Testis (tissue), 3 donors: ENCODE measurements around the gene STK32A. TPM values are rescaled to one million over a fixed set of nuclear protein-coding genes. Genes with fewer than 3 reads are reported as not detected.

Experiments
- DNase-seq: peaks from one replicate; pipeline ENCODE4 v3.0.0-alpha.2; 2019
- H3K27ac ChIP-seq, 2 donors: fragments of 200-600 bp; sonication (generic); one replicate each; pipeline ENCODE4 v1.5.1; 2019
- H3K27me3 ChIP-seq: fragments of 200-600 bp; sonication (generic); one replicate; pipeline ENCODE4 v1.5.1; 2019
- H3K36me3 ChIP-seq: fragments of 200-600 bp; sonication (generic); one replicate; pipeline ENCODE4 v1.5.1; 2017; ENCODE audit warnings: low read depth; ENCODE audit errors: missing control alignments
- H3K4me1 ChIP-seq: fragments of 200-600 bp; sonication (generic); one replicate; pipeline ENCODE4 v1.5.1; 2019
- H3K4me3 ChIP-seq, 2 donors: fragments of 200-600 bp; sonication (generic); one replicate each; pipeline ENCODE4 v1.5.1; 2017 to 2019
- H3K9me3 ChIP-seq: fragments of 200-600 bp; sonication (generic); one replicate; pipeline ENCODE4 v1.5.1; 2017
- CTCF ChIP-seq, 3 experiments: fragments of 450-650 bp in 2 of 3; fragments of 200-600 bp in 1 of 3; sonication (generic) in 1 of 3; IDR thresholded peaks; one replicate each; pipeline ENCODE4 v1.5.1; 2016 to 2019; ENCODE audit warnings: antibody characterized with exemption in 3 of 3, mild to moderate bottlenecking in 2 of 3, moderate library complexity in 1 of 3
- POLR2A ChIP-seq: fragments of 450-650 bp; IDR thresholded peaks from one replicate; pipeline ENCODE4 v1.6.1; 2017; ENCODE audit warnings: antibody characterized with exemption, mild to moderate bottlenecking, moderate library complexity
- WGBS, 2 donors: methylation state at CpG; one replicate each; pipeline ENCODE4 v1.1.5; 2018; 5-methylcytosine and 5-hydroxymethylcytosine counted together
- intact Hi-C: fragments of 100-400 bp; cut with DNase I; formaldehyde crosslinking; loops from one replicate; pipeline ENCODE4 v1.15.1; 2023; ENCODE audit warnings: low total_unique reads
- polyA plus RNA-seq: library from polyadenylated mRNA; stranded (reverse); fragments of 350-450 nt; fragmentation: Illumina TruSeq; extraction: RNeasy Lipid Tissue Mini Kit (QIAGEN cat#74804); gene quantifications from one replicate; pipeline ENCODE4 v1.2.3, GENCODE V29; 2014; ENCODE audit warnings: low read depth, low replicate concordance; ENCODE audit not compliant: insufficient read depth
- total RNA-seq, 2 donors: library from RNA; depleted of rRNA; stranded (reverse); fragments of >200 nt; gene quantifications; one replicate each; pipeline ENCODE4 v1.2.3, GENCODE V29; 2016

Gene STK32A
- total and polyA plus RNA-seq, 3 donors from 2014 or later: 3.9 to 7.9 (median 6.0) TPM

GRCh38 chr5:147412561-147412960 is 177.7 kb downstream of the STK32A start:
- 87 to 95% methylated on average over 2 of the region's 2 CpGs for WGBS, 2 donors
- Histone ChIP-seq H3K4me3 (no peak overlapping the region), H3K36me3 (no peaks in the 10 kb centered on the region), H3K4me1 (peaks cover 15% of the 10 kb centered on the region), H3K9me3 (no peaks in the 10 kb centered on the region), H3K27me3 (no peaks in the 10 kb centered on the region), H3K27ac (no peak overlapping the region)
- intact Hi-C loops: no loop called here
- TF ChIP-seq CTCF (IDR thresholded peaks at IDR 0.05) (no peak), POLR2A (no peak)
- no peak for DNase-seq

- no peak overlapping the region for H3K27ac ChIP-seq
- no peak overlapping the region for H3K4me3 ChIP-seq
- H3K27me3 ChIP-seq: no peaks in the 10 kb centered on the region
- no peaks in the 10 kb centered on the region for H3K36me3 ChIP-seq
- WGBS, 2 donors: 75 to 83% methylated on average over 3 of the region's 3 CpGs
- H3K4me1 ChIP-seq: peaks cover 15% of the 10 kb centered on the region
- TF ChIP-seq CTCF (IDR thresholded peaks at IDR 0.05): no peak
- no peak for TF ChIP-seq POLR2A
- no peak for DNase-seq
- no peaks in the 10 kb centered on the region for H3K9me3 ChIP-seq
- intact Hi-C loops: no loop called here
Observed at GRCh38 chr5:147413266-147413665, 178.4 kb downstream of the STK32A start.

- TF ChIP-seq POLR2A (no peak), CTCF (IDR thresholded peaks at IDR 0.05) (no peak)
- Histone ChIP-seq H3K36me3 (no peaks in the 10 kb centered on the region), H3K27ac (no peak overlapping the region), H3K27me3 (no peaks in the 10 kb centered on the region), H3K9me3 (no peaks in the 10 kb centered on the region), H3K4me3 (no peak overlapping the region), H3K4me1 (peaks cover 12% of the 10 kb centered on the region)
- intact Hi-C loops: no loop called here
- DNase-seq: no peak
- 65 to 88% methylated on average over 3 of the region's 3 CpGs for WGBS, 2 donors
Observed at GRCh38 chr5:147415651-147416050, 180.8 kb downstream of the STK32A start.

GRCh38 chr5:147417135-147417813 is 182.4 kb downstream of the STK32A start:
- Histone ChIP-seq H3K36me3 (no peaks in the 10 kb centered on the region), H3K27ac (no peak overlapping the region), H3K9me3 (no peaks in the 10 kb centered on the region), H3K4me3 (no peak overlapping the region), H3K4me1 (peaks cover 7% of the 10 kb centered on the region), H3K27me3 (no peaks in the 10 kb centered on the region)
- peak; percentile 27 for DNase-seq
- intact Hi-C loops: no loop called here
- TF ChIP-seq CTCF (IDR thresholded peaks at IDR 0.05): no peak
- no peak for TF ChIP-seq POLR2A
- WGBS, 2 donors: 25 to 39% methylated on average over 5 of the region's 5 CpGs

- peaks cover 7% of the 10 kb centered on the region for H3K4me1 ChIP-seq
- no peak overlapping the region for H3K27ac ChIP-seq
- H3K9me3 ChIP-seq: no peaks in the 10 kb centered on the region
- no peaks in the 10 kb centered on the region for H3K27me3 ChIP-seq
- H3K4me3 ChIP-seq: no peak overlapping the region
- H3K36me3 ChIP-seq: no peaks in the 10 kb centered on the region
- whole genome bisulfite sequencing, 2 donors: 57 to 69% methylated on average over 2 of the region's 2 CpGs
- intact Hi-C loops: no loop called here
- no peak for TF ChIP-seq POLR2A
- TF ChIP-seq CTCF (IDR thresholded peaks at IDR 0.05): no peak
- no peak for DNase-seq
Observed at GRCh38 chr5:147418613-147419012, 183.8 kb downstream of the STK32A start.
